GM19035 (cell line): Measurements from ENCODE around the gene CGB7.

Source experiments
- ATAC-seq: cut with Tn5 transposase; IDR thresholded peaks from one replicate; pipeline ENCODE4 v1.9.1; 2021; ENCODE audit not compliant: unreplicated experiment

Gene CGB7

DNA sequence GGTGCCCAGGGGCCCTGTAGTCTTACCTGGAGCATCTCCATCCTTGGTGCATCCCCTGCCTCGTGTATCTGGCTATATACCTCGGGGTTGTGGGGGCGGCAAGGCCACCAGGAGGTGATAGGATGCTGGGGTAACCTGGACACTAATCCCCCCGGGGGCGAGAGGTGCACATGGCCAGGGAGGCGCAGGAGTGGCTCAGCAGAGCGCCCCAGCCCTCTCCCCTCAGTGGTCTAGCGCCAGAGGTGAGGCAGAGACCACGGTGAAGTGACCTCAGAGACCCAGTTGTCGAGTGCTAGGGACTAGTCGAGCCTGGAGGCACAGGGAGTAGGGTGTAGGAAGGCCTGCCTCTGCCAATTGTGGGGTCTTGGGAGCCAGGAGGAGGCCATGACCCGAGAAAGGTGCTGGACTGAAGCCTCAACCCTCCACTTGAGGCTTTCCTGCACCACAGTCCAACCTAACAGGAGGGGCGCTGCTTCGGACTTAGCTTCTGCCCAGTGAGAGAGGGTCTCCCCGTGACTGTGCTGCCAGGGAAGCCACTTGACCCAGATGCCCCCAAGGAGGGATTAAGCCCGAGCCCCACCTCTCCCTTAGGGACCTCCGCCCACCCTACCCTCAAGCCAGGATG, 40.4 kb downstream of the CGB7 start, which contains the start of gene LHB:
LHB (minus strand) TSS at position 51 of the 625 bp plus-strand sequence; CDS start at position 41, 10 bp downstream.
- no peak for ATAC-seq

GRCh38 chr19:49016067-49016839, 41.3 kb downstream of the CGB7 start:
- no peak for ATAC-seq

DNA sequence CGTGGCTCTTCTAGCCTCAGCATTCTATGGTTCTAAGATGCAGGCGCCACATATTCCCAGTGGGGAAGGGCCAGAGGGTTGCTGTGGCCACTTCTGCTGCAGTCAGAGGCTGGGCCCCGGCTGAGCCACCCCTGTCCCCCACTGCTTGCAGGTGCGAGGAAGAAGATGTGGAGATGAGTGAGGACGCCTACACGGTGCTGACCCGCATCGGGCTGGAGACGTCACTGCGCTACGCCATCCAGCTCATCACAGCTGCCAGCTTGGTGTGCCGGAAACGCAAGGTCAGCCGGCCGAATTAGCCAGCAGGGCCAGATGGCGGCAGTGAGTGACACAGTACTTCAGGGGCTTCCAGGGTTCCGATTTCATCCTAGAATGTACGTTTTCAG, 42.7 kb downstream of the CGB7 start:
- no peak for ATAC-seq

GRCh38 chr19:49014123-49014869, 43.3 kb downstream of the CGB7 start:
- no peak for ATAC-seq

GRCh38 chr19:49011194-49011593, 46.4 kb downstream of the CGB7 start:
- ATAC-seq, result no peak

DNA sequence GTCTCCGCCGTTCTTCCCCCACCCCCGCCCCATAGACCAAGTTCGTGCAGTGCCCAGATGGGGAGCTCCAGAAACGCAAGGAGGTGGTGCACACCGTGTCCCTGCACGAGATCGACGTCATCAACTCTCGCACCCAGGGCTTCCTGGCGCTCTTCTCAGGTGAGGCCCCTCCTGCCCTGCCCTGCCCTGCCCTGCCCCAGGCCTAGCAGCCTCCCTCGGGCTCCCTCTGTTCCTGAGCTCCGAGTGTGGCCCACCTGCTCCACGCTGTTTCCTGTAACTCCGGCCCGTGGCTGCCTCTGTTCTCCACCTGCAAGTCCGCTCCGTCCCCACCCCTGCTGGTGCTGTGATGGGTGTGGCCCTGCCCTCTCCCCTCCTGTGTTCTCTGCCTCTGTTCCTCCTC, 47.1 kb downstream of the CGB7 start:
- no peak for ATAC-seq

DNA sequence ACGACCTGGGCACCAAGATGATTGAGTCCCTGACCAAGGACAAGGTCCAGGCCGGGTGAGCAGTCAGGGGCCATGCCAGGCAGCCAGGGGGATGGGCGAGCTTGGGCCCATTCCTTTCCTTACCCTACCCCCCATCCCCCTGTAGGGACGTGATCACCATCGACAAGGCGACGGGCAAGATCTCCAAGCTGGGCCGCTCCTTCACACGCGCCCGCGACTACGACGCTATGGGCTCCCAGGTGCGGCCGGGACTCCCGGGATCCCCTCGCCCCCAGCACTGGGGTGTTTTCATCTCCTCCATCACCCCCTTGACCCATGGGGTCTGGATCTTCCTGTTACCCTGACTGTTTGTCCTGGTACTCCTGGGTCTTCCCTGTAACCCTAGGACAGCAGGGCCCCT, 47.7 kb downstream of the CGB7 start:
- ATAC-seq, result no peak

GRCh38 chr19:49006905-49007304, 50.6 kb downstream of the CGB7 start:
- ATAC-seq, result no peak

GRCh38 chr19:49004964-49005614, 52.5 kb downstream of the CGB7 start:
- no peak for ATAC-seq
